PC-9 (cell line): Measurements from ENCODE around the gene SKP1. TPM values are rescaled to one million over a fixed set of nuclear protein-coding genes. Genes with fewer than 3 reads are reported as not detected.

Experiments used
- BruUV-seq: library from RNA; stranded (reverse); fragments of 400-500 nt; replicated peaks from 2 replicates; lab custom pipeline; 2021; lab: Mats Ljungman, UMichigan
- CTCF ChIA-PET: fragments of 300-600 bp; sonication (Branson Sonifier 250); formaldehyde crosslinking; loops from one replicate; lab custom pipeline; 2022; ENCODE audit warnings: antibody characterized with exemption; lab: Charles Lee
- POLR2A ChIA-PET: fragments of 300-600 bp; sonication (Branson Sonifier 250); formaldehyde crosslinking; loops from one replicate; lab custom pipeline; 2022; ENCODE audit warnings: antibody characterized with exemption; ENCODE audit not compliant: unreplicated experiment; lab: Charles Lee
- DNase-seq, 2 experiments: peaks; one replicate each; pipeline versions ENCODE4 v3.0.0 to v3.0.0-alpha.2; 2015 to 2022; ENCODE audit warnings: mixed read lengths in 1 of 2
- H2AFZ ChIP-seq: fragments of 200-600 bp; sonication (generic); 2 replicates; pipeline ENCODE4 v1.8.1; 2017; ENCODE audit warnings: antibody characterized with exemption
- H3F3A ChIP-seq: fragments of 200-600 bp; sonication (generic); 2 replicates; pipeline ENCODE4 v1.8.1; 2017; ENCODE audit warnings: antibody characterized with exemption, mild to moderate bottlenecking, low read depth; ENCODE audit not compliant: insufficient read depth
- H3K27ac ChIP-seq: fragments of 200-600 bp; sonication (generic); 2 replicates; pipeline ENCODE4 v1.6.1; 2016; ENCODE audit warnings: mixed run types
- H3K27me3 ChIP-seq: fragments of 200-600 bp; sonication (generic); 2 replicates; pipeline ENCODE4 v1.6.1; 2016; ENCODE audit warnings: low read depth, mixed run types; ENCODE audit not compliant: insufficient read depth
- H3K36me3 ChIP-seq: fragments of 200-600 bp; sonication (generic); 2 replicates; pipeline ENCODE4 v1.6.1; 2016; ENCODE audit warnings: low read depth, mixed run types
- H3K4me1 ChIP-seq: fragments of 200-600 bp; sonication (generic); replicated peaks from 2 replicates; pipeline ENCODE4 v1.6.1; 2016; ENCODE audit warnings: mixed run types; ENCODE audit not compliant: insufficient read depth
- H3K4me2 ChIP-seq: fragments of 200-600 bp; sonication (generic); 2 replicates; pipeline ENCODE4 v1.6.1; 2017; ENCODE audit warnings: mixed run types
- H3K4me3 ChIP-seq: fragments of 200-600 bp; sonication (generic); 2 replicates; pipeline ENCODE4 v1.6.1; 2016; ENCODE audit warnings: mixed run types
- H3K79me2 ChIP-seq: fragments of 200-600 bp; sonication (generic); 2 replicates; pipeline ENCODE4 v1.6.1; 2017; ENCODE audit warnings: low read depth, mixed run types
- H3K9me2 ChIP-seq: fragments of 200-600 bp; sonication (generic); 2 replicates; pipeline ENCODE4 v1.8.1; 2017; ENCODE audit warnings: mild to moderate bottlenecking; ENCODE audit not compliant: insufficient read depth
- H3K9me3 ChIP-seq: fragments of 200-600 bp; sonication (generic); 2 replicates; pipeline ENCODE4 v1.8.1; 2016; ENCODE audit warnings: low read depth; ENCODE audit not compliant: insufficient read depth
- H4K20me1 ChIP-seq: fragments of 200-600 bp; sonication (generic); 2 replicates; pipeline ENCODE4 v1.8.1; 2017; ENCODE audit not compliant: insufficient read depth
- EZH2 ChIP-seq: fragments of 200-600 bp; sonication (generic); IDR thresholded peaks from 2 replicates; pipeline ENCODE4 v1.8.0; 2017; ENCODE audit warnings: antibody characterized with exemption, low read depth
- intact Hi-C: fragments of 100-400 bp; cut with micrococcal nuclease; formaldehyde crosslinking; loops from one replicate; pipeline ENCODE4 v1.10.0; 2022; ENCODE audit not compliant: unreplicated experiment
- total RNA-seq: library from RNA; stranded (reverse); gene quantifications from 2 replicates; pipeline ENCODE4 v1.2.3, GENCODE V29; 2021
- TF ChIP-seq, protein P1 (sequence below): fragments of 200-600 bp; sonication (generic); conservative IDR thresholded peaks from 2 replicates; pipeline ENCODE4 v1.6.1; 2017; ENCODE audit warnings: mixed run types, antibody characterized with exemption, mild to moderate bottlenecking, moderate library complexity

The SKP1 gene
- total RNA-seq, 1 experiment from 2014 or later = 409 TPM

DNA sequence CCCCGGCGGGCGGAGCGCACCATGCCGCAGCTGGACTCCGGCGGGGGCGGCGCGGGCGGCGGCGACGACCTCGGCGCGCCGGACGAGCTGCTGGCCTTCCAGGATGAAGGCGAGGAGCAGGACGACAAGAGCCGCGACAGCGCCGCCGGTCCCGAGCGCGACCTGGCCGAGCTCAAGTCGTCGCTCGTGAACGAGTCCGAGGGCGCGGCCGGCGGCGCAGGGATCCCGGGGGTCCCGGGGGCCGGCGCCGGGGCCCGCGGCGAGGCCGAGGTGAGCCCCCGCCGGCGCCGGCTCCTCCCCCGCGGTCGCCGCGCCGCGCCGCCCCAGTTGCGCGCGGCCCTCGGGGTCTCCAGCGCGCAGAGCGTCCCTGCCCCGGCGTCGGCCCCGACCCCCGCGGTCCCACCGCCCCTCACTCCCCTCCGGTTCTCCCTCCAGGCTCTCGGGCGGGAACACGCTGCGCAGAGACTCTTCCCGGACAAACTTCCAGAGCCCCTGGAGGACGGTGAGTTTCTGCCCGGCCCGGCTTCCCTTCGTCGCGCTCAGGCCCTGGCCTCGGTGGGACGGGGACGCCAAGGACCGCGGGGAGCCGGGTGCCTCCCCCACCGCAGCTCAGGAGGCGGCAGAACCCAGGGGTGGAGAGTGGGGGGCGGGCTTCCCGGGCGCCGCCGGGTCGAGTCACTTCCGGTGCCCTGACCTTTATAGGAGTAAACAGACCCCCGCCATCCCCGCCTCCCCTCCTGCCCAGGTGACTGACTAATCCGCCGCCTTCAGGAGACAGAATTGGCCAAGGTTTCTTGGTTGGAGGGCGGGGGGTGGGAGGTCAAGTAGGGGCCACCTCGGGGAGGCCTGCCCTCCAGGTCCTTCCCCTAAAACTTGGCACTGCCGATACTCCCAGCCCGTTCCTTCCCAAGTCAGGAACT is 61.6 kb downstream of the SKP1 start:
- TF ChIP-seq, protein P1, sequence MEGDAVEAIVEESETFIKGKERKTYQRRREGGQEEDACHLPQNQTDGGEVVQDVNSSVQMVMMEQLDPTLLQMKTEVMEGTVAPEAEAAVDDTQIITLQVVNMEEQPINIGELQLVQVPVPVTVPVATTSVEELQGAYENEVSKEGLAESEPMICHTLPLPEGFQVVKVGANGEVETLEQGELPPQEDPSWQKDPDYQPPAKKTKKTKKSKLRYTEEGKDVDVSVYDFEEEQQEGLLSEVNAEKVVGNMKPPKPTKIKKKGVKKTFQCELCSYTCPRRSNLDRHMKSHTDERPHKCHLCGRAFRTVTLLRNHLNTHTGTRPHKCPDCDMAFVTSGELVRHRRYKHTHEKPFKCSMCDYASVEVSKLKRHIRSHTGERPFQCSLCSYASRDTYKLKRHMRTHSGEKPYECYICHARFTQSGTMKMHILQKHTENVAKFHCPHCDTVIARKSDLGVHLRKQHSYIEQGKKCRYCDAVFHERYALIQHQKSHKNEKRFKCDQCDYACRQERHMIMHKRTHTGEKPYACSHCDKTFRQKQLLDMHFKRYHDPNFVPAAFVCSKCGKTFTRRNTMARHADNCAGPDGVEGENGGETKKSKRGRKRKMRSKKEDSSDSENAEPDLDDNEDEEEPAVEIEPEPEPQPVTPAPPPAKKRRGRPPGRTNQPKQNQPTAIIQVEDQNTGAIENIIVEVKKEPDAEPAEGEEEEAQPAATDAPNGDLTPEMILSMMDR = no peak
- TF ChIP-seq EZH2 = no peak
- no peaks in the 10 kb centered on the region for H3K36me3 ChIP-seq
- ChIA-PET CTCF (no interaction called here), POLR2A (interaction anchor here (0.5 to 0.6 kb wide), 4 partner anchors 9 to 826 kb away, joined by 4 to 11 read pairs (median 6); no protein-coding TSS in a partner anchor)
- peak overlapping the region; percentile 72 for H2AFZ ChIP-seq
- H3K9me3 ChIP-seq = no peaks in the 10 kb centered on the region
- H4K20me1 ChIP-seq = no peaks in the 10 kb centered on the region
- peak overlapping the region; percentile 67 for H3K4me2 ChIP-seq
- intact Hi-C loops = no loop called here
- H3K27me3 ChIP-seq = no peaks in the 10 kb centered on the region
- BruUV-seq = no TSS peak
- peak in 1 of 2 experiments; percentile 34 for DNase-seq
- H3K4me1 ChIP-seq = 0 out of 2 replicates have a peak, but pooled peaks cover 6% of the 10 kb centered on the region
- H3K27ac ChIP-seq = no peak overlapping the region
- no peaks in the 10 kb centered on the region for H3K79me2 ChIP-seq
- H3K4me3 ChIP-seq = peak overlapping the region; percentile 90
- H3K9me2 ChIP-seq = no peaks in the 10 kb centered on the region
- peaks cover 15% of the 10 kb centered on the region; the same call in 1 of the 2 replicates for H3F3A ChIP-seq

DNA sequence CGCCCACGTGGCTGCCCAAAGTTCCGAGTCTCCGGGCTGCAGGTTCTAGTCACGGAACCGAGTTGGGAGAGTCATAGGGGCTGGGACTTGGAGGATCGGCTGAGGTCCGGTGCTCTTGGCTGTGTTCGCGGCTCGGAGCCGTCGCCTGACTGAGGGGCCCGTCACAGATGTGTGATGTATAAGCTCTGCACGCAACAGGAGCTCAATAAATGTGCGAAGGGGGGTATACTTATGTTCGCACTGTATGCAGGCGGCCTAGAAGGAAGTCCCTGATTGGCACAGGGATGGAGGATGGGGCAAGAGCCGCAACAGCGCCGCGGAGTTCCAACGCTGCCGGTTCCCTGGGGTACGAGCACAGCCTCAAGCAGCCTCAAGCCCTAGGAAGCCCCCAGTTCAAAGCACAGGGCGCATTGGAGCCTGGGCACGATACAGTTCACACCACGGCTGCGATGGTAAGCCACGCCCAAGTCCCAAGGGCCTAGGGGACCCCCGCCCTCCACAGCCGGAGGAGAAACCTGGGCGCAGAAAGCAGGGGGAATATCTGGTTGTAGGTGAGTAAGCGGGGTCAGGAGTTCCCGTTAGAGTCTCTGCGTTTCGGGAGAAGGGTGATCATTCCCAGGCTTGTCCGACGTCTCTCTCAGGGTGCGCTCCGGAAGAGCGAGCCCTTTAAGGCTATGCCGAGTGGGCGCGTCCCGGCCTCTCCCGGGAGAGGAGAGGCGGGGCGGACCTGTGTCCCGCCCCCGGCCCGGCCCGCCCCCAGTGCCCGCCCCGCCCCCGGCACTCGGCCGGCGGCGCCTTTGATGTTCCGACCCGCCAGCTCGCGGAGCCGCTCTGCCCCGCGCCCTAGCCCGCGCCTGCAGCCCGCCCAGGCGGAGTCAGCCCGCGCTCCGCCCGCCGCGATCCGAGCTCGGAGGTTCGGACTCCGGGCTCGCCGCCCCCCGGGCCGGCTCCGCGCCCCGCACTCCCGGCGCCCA is 62.6 kb downstream of the SKP1 start, which contains the start of gene TCF7:
Gene TCF7 (plus strand): TSS at position 780 of the 974 bp plus-strand sequence. CDS start 226 bp downstream, outside the sequence.
- Histone ChIP-seq H3K79me2 (no peaks in the 10 kb centered on the region), H3K9me2 (no peaks in the 10 kb centered on the region), H3K4me2 (peak within 1 kb of the TSS; percentile 98), H2AFZ (peak within 1 kb of the TSS; percentile 97), H3K4me3 (peak within 1 kb of the TSS; percentile 90), H3K27ac (no peak within 1 kb of the TSS), H3F3A (peaks cover 15% of the 10 kb centered on the region; the same call in 1 of the 2 replicates), H3K27me3 (no peaks in the 10 kb centered on the region), H3K4me1 (0 out of 2 replicates have a peak, but pooled peaks cover 6% of the 10 kb centered on the region), H3K9me3 (no peaks in the 10 kb centered on the region), H4K20me1 (no peaks in the 10 kb centered on the region), H3K36me3 (no peaks in the 10 kb centered on the region)
- intact Hi-C loops = no loop called here
- ChIA-PET POLR2A (interaction anchor here (0.5 to 0.6 kb wide), 4 partner anchors 10 to 827 kb away, joined by 5 to 11 read pairs (median 8); no protein-coding TSS in a partner anchor), CTCF (no interaction called here)
- no peak for TF ChIP-seq EZH2
- TF ChIP-seq, protein P1 = no peak
- peak; percentile 50 to 73 for DNase-seq
- BruUV-seq = TSS peak; percentile 78
